Measurements from ENCODE around the gene CIAO1.

CIAO1 gene

DNA sequence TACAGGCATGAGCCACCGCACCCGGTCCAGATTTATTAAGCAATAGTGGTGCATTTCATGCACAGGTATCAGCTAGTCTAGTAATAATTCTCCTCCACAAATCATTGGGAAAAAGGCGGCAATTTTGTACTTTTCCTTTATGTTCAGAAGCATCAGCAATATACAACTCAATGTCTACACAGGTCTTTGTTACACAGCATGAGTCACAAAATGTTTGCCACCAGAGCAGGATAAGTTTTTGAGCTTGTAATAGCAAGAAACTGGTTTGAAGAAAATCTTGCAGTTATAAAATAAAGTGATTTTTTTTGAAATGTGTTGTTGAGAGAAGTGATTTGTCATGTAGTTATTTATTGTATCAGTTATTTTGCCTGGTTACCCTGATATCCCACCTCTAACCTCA lies 54.3 kb downstream of the CIAO1 start:
- no peak overlapping the region for H3K4me3 ChIP-seq (ENCODE audit: control insufficient read depth, low read depth, low read length)
- peak; percentile 7 for DNase-seq (ENCODE audit: low read depth)
- TF ChIP-seq, protein P1, sequence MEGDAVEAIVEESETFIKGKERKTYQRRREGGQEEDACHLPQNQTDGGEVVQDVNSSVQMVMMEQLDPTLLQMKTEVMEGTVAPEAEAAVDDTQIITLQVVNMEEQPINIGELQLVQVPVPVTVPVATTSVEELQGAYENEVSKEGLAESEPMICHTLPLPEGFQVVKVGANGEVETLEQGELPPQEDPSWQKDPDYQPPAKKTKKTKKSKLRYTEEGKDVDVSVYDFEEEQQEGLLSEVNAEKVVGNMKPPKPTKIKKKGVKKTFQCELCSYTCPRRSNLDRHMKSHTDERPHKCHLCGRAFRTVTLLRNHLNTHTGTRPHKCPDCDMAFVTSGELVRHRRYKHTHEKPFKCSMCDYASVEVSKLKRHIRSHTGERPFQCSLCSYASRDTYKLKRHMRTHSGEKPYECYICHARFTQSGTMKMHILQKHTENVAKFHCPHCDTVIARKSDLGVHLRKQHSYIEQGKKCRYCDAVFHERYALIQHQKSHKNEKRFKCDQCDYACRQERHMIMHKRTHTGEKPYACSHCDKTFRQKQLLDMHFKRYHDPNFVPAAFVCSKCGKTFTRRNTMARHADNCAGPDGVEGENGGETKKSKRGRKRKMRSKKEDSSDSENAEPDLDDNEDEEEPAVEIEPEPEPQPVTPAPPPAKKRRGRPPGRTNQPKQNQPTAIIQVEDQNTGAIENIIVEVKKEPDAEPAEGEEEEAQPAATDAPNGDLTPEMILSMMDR (conservative IDR thresholded peaks at IDR 0.05; ENCODE audit: control insufficient read depth, insufficient read depth, low read depth, low read length), result no peak

DNA sequence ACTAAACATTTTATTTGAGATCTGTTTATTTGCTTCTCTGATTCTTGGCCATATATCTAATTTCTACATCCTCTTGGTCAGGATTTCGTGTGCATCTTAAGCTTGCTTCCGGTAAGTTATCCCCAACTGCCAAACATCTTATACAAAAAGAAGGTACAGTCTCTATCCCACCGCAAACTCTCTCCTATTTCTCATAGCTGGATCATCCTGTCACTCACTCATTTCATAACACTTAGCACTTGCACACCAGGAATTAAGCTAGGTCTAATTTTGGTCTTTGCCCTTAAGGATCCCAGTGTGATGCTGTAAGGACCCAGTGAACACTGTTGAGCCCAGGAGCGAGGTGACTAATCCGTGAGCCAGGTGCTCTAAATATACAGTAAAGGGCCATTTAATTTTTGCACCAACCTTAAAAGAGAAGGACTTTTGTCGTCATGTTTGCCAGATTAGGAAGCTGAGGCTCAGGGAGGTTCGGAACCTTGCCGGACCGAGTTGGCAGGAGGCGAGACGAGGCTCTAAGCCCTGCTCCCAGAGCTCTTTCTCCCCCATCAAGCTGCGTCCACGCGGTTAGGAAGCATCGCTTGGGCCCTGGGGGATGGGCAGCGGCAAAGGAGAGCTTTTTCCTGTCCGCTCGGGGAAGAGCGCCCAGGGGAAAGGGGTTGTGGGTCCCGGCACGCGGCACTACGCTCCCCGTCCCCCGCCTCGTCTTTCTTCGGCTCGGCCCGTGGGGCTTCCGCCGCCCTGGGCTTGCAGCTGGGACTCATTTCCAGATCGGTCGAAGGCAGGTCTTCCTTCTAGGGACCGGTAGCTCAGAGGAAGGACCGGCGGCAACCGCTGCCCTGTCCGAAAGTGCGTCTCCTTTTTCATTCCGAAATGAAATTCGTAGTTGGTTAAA lies 55.0 kb downstream of the CIAO1 start:
- H3K4me3 ChIP-seq (ENCODE audit: control insufficient read depth, low read depth, low read length), result peak overlapping the region; percentile 54
- DNase-seq (ENCODE audit: low read depth), result peak; percentile 11
- TF ChIP-seq, protein P1 (conservative IDR thresholded peaks at IDR 0.05; ENCODE audit: control insufficient read depth, insufficient read depth, low read depth, low read length), result no peak

Data from fibroblast of mammary gland (primary cell).